HepG2 (cell line): Measurements from ENCODE around the gene SOST. TPM values are rescaled to one million over a fixed set of nuclear protein-coding genes. Genes with fewer than 3 reads are reported as not detected.
A peak's percentile ranks its signal among the peaks of the same experiment; 100 is the strongest.

Experiments used
- ATF5 ChIP-seq: sonication (generic); formaldehyde crosslinking; IDR thresholded peaks from 2 replicates; pipeline ENCODE4 v1.4.0; 2020; ENCODE audit warnings: mild to moderate bottlenecking, low read depth, missing genetic modification reagents
- BRD4 ChIP-seq: sonication (generic); formaldehyde crosslinking; IDR thresholded peaks from 2 replicates; pipeline ENCODE4 v1.4.0; 2020; ENCODE audit warnings: missing genetic modification reagents
- ERF ChIP-seq: IDR thresholded peaks from 2 replicates; pipeline ENCODE4 v1.6.1; 2018; ENCODE audit warnings: missing biosample characterization, missing genetic modification reagents
- EZH2 ChIP-seq: conservative IDR thresholded peaks from 2 replicates; pipeline ENCODE4 v1.6.1; 2012; ENCODE audit warnings: mild to moderate bottlenecking, low read depth, low read length, moderate library complexity
- ISX ChIP-seq: sonication (generic); formaldehyde crosslinking; conservative IDR thresholded peaks from 2 replicates; pipeline ENCODE4 v1.5.0; 2020; ENCODE audit warnings: missing genetic modification reagents
- KDM6A ChIP-seq: IDR thresholded peaks from 2 replicates; pipeline ENCODE4 v1.6.1; 2016; ENCODE audit warnings: low read depth
- MIER2 ChIP-seq: IDR thresholded peaks from 2 replicates; pipeline ENCODE4 v1.6.1; 2016; ENCODE audit warnings: missing biosample characterization, missing genetic modification reagents
- MYC ChIP-seq: sonication (generic); formaldehyde crosslinking; IDR thresholded peaks from 2 replicates; pipeline ENCODE4 v1.9.0; 2021; ENCODE audit warnings: missing genetic modification reagents, borderline replicate concordance
- TEAD2 ChIP-seq: sonication (generic); formaldehyde crosslinking; IDR thresholded peaks from 2 replicates; pipeline ENCODE4 v1.9.0; 2021; ENCODE audit warnings: missing genetic modification reagents
- TERF1 ChIP-seq: sonication (generic); formaldehyde crosslinking; IDR thresholded peaks from 2 replicates; pipeline ENCODE4 v1.8.0; 2022; ENCODE audit warnings: mild to moderate bottlenecking, missing genetic modification reagents, moderate library complexity
- THAP7 ChIP-seq: sonication (generic); formaldehyde crosslinking; IDR thresholded peaks from 2 replicates; pipeline ENCODE4 v1.8.1; 2023; ENCODE audit warnings: mild to moderate bottlenecking, missing genetic modification reagents
- ZNF276 ChIP-seq: sonication (generic); formaldehyde crosslinking; IDR thresholded peaks from 2 replicates; pipeline ENCODE4 v1.4.0; 2020; ENCODE audit warnings: mild to moderate bottlenecking, low read depth, missing genetic modification reagents
- ZNF296 ChIP-seq: sonication (generic); formaldehyde crosslinking; conservative IDR thresholded peaks from 2 replicates; pipeline ENCODE4 v1.5.0; 2020; ENCODE audit warnings: mild to moderate bottlenecking, missing genetic modification reagents
- ZNF333 ChIP-seq: sonication (generic); formaldehyde crosslinking; IDR thresholded peaks from 2 replicates; pipeline ENCODE4 v1.4.0; 2020; ENCODE audit warnings: mild to moderate bottlenecking, missing genetic modification reagents, borderline replicate concordance
- ZNF354B ChIP-seq: sonication (generic); formaldehyde crosslinking; IDR thresholded peaks from 2 replicates; pipeline ENCODE4 v1.8.0; 2022; ENCODE audit warnings: mild to moderate bottlenecking, missing genetic modification reagents
- ZNF484 ChIP-seq: sonication (generic); formaldehyde crosslinking; IDR thresholded peaks from 2 replicates; pipeline ENCODE4 v1.5.1; 2020; ENCODE audit warnings: mild to moderate bottlenecking, low read depth, missing genetic modification reagents, borderline replicate concordance
- ZNF510 ChIP-seq: sonication (generic); formaldehyde crosslinking; IDR thresholded peaks from 2 replicates; pipeline ENCODE4 v1.4.0; 2020; ENCODE audit warnings: low read depth, mild to moderate bottlenecking, missing genetic modification reagents
- ZNF580 ChIP-seq: IDR thresholded peaks from 2 replicates; pipeline ENCODE4 v1.6.1; 2016; ENCODE audit warnings: low read depth, borderline replicate concordance
- ZNF629 ChIP-seq: sonication (generic); formaldehyde crosslinking; conservative IDR thresholded peaks from 2 replicates; pipeline ENCODE4 v1.5.0; 2020; ENCODE audit warnings: missing genetic modification reagents
- ZNF768 ChIP-seq: sonication (generic); formaldehyde crosslinking; IDR thresholded peaks from 2 replicates; pipeline ENCODE4 v1.4.0; 2020; ENCODE audit warnings: missing genetic modification reagents
- ZNF792 ChIP-seq: IDR thresholded peaks from 2 replicates; pipeline ENCODE4 v1.6.1; 2016
- ZSCAN21 ChIP-seq: sonication (generic); formaldehyde crosslinking; IDR thresholded peaks from 2 replicates; pipeline ENCODE4 v1.8.0; 2022; ENCODE audit warnings: mild to moderate bottlenecking, missing genetic modification reagents, moderate library complexity, borderline replicate concordance
- ZUFSP ChIP-seq: sonication (generic); formaldehyde crosslinking; IDR thresholded peaks from 2 replicates; pipeline ENCODE4 v1.9.0; 2021; ENCODE audit warnings: missing genetic modification reagents, mild to moderate bottlenecking, borderline replicate concordance
- polyA plus RNA-seq, 8 experiments: library from polyadenylated mRNA; depleted of rRNA in 3 of 8; stranded (reverse) in 7 of 8; unstranded in 1 of 8; fragments of >200 nt; fragmentation: Illumina TruSeq in 4 of 8; extraction: Trizol in 4 of 8; gene quantifications; 2 replicates each; pipeline versions ENCODE4 v1.2.1 to v1.2.3, GENCODE V29; 2011 to 2016; ENCODE audit warnings: low read depth in 4 of 8, missing spikeins in 1 of 8, mixed read lengths in 1 of 8; ENCODE audit not compliant: insufficient read depth in 1 of 8
- total RNA-seq, 5 experiments: library from RNA; depleted of rRNA; stranded (reverse); fragments of >200 nt; fragmentation: Illumina TruSeq; extraction: Trizol; gene quantifications; 2 replicates each; pipeline ENCODE4 v1.2.3, GENCODE V29; 2016; ENCODE audit warnings: low read depth in 1 of 5

SOST gene
- total and polyA plus RNA-seq, 2 of the 13 experiments (the other 11 are each of a cell fraction or from before 2014, with no cell fraction given): not detected

- TF ChIP-seq ZNF510 (CRISPR knock-in tag) (no peak), ZNF296 (no peak), KDM6A (CRISPR knock-in tag) (no peak), ZNF484 (CRISPR knock-in tag) (no peak), ZNF792 (CRISPR knock-in tag) (peak; percentile 66; the same call in 1 of the 2 replicates), ZNF580 (CRISPR knock-in tag) (peak; percentile 58; the same call in 1 of the 2 replicates), ZNF276 (CRISPR knock-in tag) (no peak), MIER2 (CRISPR knock-in tag) (peak; percentile 58; the same call in 1 of the 2 replicates), ISX (CRISPR knock-in tag) (no peak), ZUFSP (no peak), ZNF333 (no peak), ZSCAN21 (CRISPR knock-in tag) (no peak), TERF1 (CRISPR knock-in tag) (no peak), EZH2 (no peak), ZNF354B (peak; percentile 84; the same call in 1 of the 2 replicates), ZNF768 (no peak), ERF (peak; percentile 78), ATF5 (CRISPR knock-in tag) (no peak), ZNF629 (peak; percentile 54; the same call in 1 of the 2 replicates), TEAD2 (no peak), THAP7 (CRISPR knock-in tag) (no peak), MYC (CRISPR knock-in tag) (no peak), BRD4 (CRISPR knock-in tag) (no peak)
Observed at GRCh38 chr17:43801844-43802243, 43.3 kb upstream of the SOST start (continued).
